ENCODE results near the gene RASSF9.

RASSF9 gene

GRCh38 chr12:85836197-85837090 is at the start of gene RASSF9:
Gene RASSF9 (minus strand): TSS chr12:85836409. CDS start chr12:85836201, 208 bp downstream.
- no peak for DNase-seq (ENCODE audit: low spot score)
- TF ChIP-seq CTCF (IDR thresholded peaks at IDR 0.05; ENCODE audit: borderline replicate concordance, control extremely low read depth, extremely low read depth, insufficient read depth, missing control alignments): no peak
- in situ Hi-C loops (cut with MboI; ENCODE audit: low sequenced_read_pairs, unreplicated experiment): no loop called here

GRCh38 chr12:85883763-85884162 is 47.6 kb upstream of the RASSF9 start:
- no peak for TF ChIP-seq CTCF (IDR thresholded peaks at IDR 0.05; ENCODE audit: borderline replicate concordance, control extremely low read depth, extremely low read depth, insufficient read depth, missing control alignments)
- in situ Hi-C loops (cut with MboI; ENCODE audit: low sequenced_read_pairs, unreplicated experiment): no loop called here
- DNase-seq (ENCODE audit: low spot score): no peak

GRCh38 chr12:85877459-85877858 is 41.2 kb upstream of the RASSF9 start:
- no peak for DNase-seq (ENCODE audit: low spot score)
- TF ChIP-seq CTCF (IDR thresholded peaks at IDR 0.05; ENCODE audit: borderline replicate concordance, control extremely low read depth, extremely low read depth, insufficient read depth, missing control alignments): no peak
- in situ Hi-C loops (cut with MboI; ENCODE audit: low sequenced_read_pairs, unreplicated experiment): no loop called here

GRCh38 chr12:85874031-85874461 is 37.8 kb upstream of the RASSF9 start, which contains the start of gene NTS:
Gene NTS (plus strand): TSS chr12:85874295. CDS start chr12:85874404, 109 bp downstream.
- TF ChIP-seq CTCF (IDR thresholded peaks at IDR 0.05; ENCODE audit: borderline replicate concordance, control extremely low read depth, extremely low read depth, insufficient read depth, missing control alignments): no peak
- in situ Hi-C loops (cut with MboI; ENCODE audit: low sequenced_read_pairs, unreplicated experiment): loop anchor here (25.0 kb wide), 1 partner anchor 387 kb away; no protein-coding TSS in a partner anchor
- no peak for DNase-seq (ENCODE audit: low spot score)

GRCh38 chr12:85872497-85873091 is 36.4 kb upstream of the RASSF9 start:
- peak; percentile 26 for DNase-seq (ENCODE audit: low spot score)
- in situ Hi-C loops (cut with MboI; ENCODE audit: low sequenced_read_pairs, unreplicated experiment): loop anchor here (25.0 kb wide), 1 partner anchor 385 kb away; no protein-coding TSS in a partner anchor
- TF ChIP-seq CTCF (IDR thresholded peaks at IDR 0.05; ENCODE audit: borderline replicate concordance, control extremely low read depth, extremely low read depth, insufficient read depth, missing control alignments): peak; percentile 65

GRCh38 chr12:85866986-85867776 is 31.0 kb upstream of the RASSF9 start:
- in situ Hi-C loops (cut with MboI; ENCODE audit: low sequenced_read_pairs, unreplicated experiment): loop anchor here (10.0 to 25.0 kb wide), 2 partner anchors 292 to 380 kb away; no protein-coding TSS in a partner anchor
- DNase-seq (ENCODE audit: low spot score): peak; percentile 51
- TF ChIP-seq CTCF (IDR thresholded peaks at IDR 0.05; ENCODE audit: borderline replicate concordance, control extremely low read depth, extremely low read depth, insufficient read depth, missing control alignments): peak; percentile 58

Data from GM13976 (cell line).